Suprapubic skin (tissue), 4 donors: Measurements from ENCODE around the gene SF3B2. TPM values are rescaled to one million over a fixed set of nuclear protein-coding genes. Genes with fewer than 3 reads are reported as not detected.

Experiments
- DNase-seq, 2 donors: peaks; one replicate each; pipeline ENCODE4 v3.0.0-alpha.2; 2019; ENCODE audit warnings: low spot score in 2 of 2
- H3K27ac ChIP-seq: fragments of 200-600 bp; sonication (generic); one replicate; pipeline ENCODE4 v1.5.1; 2019
- H3K27me3 ChIP-seq: fragments of 200-600 bp; sonication (generic); one replicate; pipeline ENCODE4 v1.5.1; 2019
- H3K36me3 ChIP-seq: fragments of 200-600 bp; sonication (generic); one replicate; pipeline ENCODE4 v1.5.1; 2019
- H3K4me1 ChIP-seq: fragments of 200-600 bp; sonication (generic); one replicate; pipeline ENCODE4 v1.5.1; 2019
- H3K4me3 ChIP-seq: fragments of 200-600 bp; sonication (generic); one replicate; pipeline ENCODE4 v1.5.1; 2019; ENCODE audit warnings: mild to moderate bottlenecking
- H3K9me3 ChIP-seq: fragments of 200-600 bp; sonication (generic); one replicate; pipeline ENCODE4 v1.5.1; 2019
- CTCF ChIP-seq, 2 donors: fragments of 200-600 bp in 1 of 2; fragments of 450-650 bp in 1 of 2; sonication (generic) in 1 of 2; IDR thresholded peaks; one replicate each; pipeline ENCODE4 v1.5.1; 2016 to 2019; ENCODE audit warnings: antibody characterized with exemption in 2 of 2, mild to moderate bottlenecking in 1 of 2, moderate library complexity in 1 of 2
- EP300 ChIP-seq: sonication (generic); formaldehyde crosslinking; IDR thresholded peaks from one replicate; pipeline ENCODE4 v1.6.1; 2017; ENCODE audit warnings: antibody characterized with exemption
- POLR2A ChIP-seq, 2 donors: fragments of 450-650 bp; IDR thresholded peaks; one replicate each; pipeline ENCODE4 v1.6.1; 2017; ENCODE audit warnings: antibody characterized with exemption in 2 of 2, mild to moderate bottlenecking in 2 of 2, moderate library complexity in 2 of 2
- POLR2AphosphoS5 ChIP-seq, 3 donors: sonication (generic); formaldehyde crosslinking; IDR thresholded peaks; one replicate each; pipeline ENCODE4 v1.6.1; 2017; ENCODE audit warnings: antibody characterized with exemption in 3 of 3
- WGBS: methylation state at CpG from one replicate; pipeline ENCODE4 v1.1.5; 2018; 5-methylcytosine and 5-hydroxymethylcytosine counted together
- total RNA-seq, 4 donors: library from RNA; depleted of rRNA; stranded (reverse); fragments of >200 nt; gene quantifications; one replicate each; pipeline ENCODE4 v1.1.0, GENCODE V29; 2016

The SF3B2 gene
- total RNA-seq, 4 donors from 2014 or later: 117 to 175 (median 149) TPM

GRCh38 chr11:66052664-66052982 is 459 bp downstream of the SF3B2 start:
- no peak for DNase-seq
- Histone ChIP-seq H3K27ac (peak overlapping the region; percentile 88), H3K4me3 (peak overlapping the region; percentile 85), H3K36me3 (peaks cover 39% of the 10 kb centered on the region), H3K27me3 (peaks cover 20% of the 10 kb centered on the region), H3K4me1 (peaks cover 24% of the 10 kb centered on the region), H3K9me3 (no peaks in the 10 kb centered on the region)
- TF ChIP-seq POLR2A (IDR thresholded peaks at IDR 0.05): no peak
- TF ChIP-seq CTCF (IDR thresholded peaks at IDR 0.05): no peak
- no peak for TF ChIP-seq EP300
- no peak for TF ChIP-seq POLR2AphosphoS5 (IDR thresholded peaks at IDR 0.05)
- WGBS: 0% methylated on average over 7 of the region's 17 CpGs

GRCh38 chr11:66055021-66055420 is 2.9 kb downstream of the SF3B2 start:
- H3K4me1 ChIP-seq: peaks cover 24% of the 10 kb centered on the region
- peaks cover 63% of the 10 kb centered on the region for H3K36me3 ChIP-seq
- no peak overlapping the region for H3K27ac ChIP-seq
- no peak for DNase-seq
- WGBS: 90% methylated on average over 7 of the region's 7 CpGs
- H3K4me3 ChIP-seq: no peak overlapping the region
- no peaks in the 10 kb centered on the region for H3K9me3 ChIP-seq
- no peak for TF ChIP-seq CTCF (IDR thresholded peaks at IDR 0.05)
- TF ChIP-seq POLR2A (IDR thresholded peaks at IDR 0.05): no peak
- TF ChIP-seq EP300: no peak
- no peak for TF ChIP-seq POLR2AphosphoS5 (IDR thresholded peaks at IDR 0.05)
- no peaks in the 10 kb centered on the region for H3K27me3 ChIP-seq

- Histone ChIP-seq H3K27ac (no peak overlapping the region), H3K9me3 (no peaks in the 10 kb centered on the region), H3K27me3 (no peaks in the 10 kb centered on the region), H3K36me3 (peaks cover 78% of the 10 kb centered on the region), H3K4me3 (no peak overlapping the region), H3K4me1 (peaks cover 20% of the 10 kb centered on the region)
- TF ChIP-seq EP300: no peak
- TF ChIP-seq CTCF (IDR thresholded peaks at IDR 0.05): no peak
- TF ChIP-seq POLR2A (IDR thresholded peaks at IDR 0.05): no peak
- TF ChIP-seq POLR2AphosphoS5 (IDR thresholded peaks at IDR 0.05): no peak
- WGBS: 45% methylated on average over 6 of the region's 7 CpGs
- DNase-seq: no peak
These were observed 4.3 kb downstream of the SF3B2 start for GRCh38 chr11:66056501-66056900.

GRCh38 chr11:66059966-66060680 is 8.0 kb downstream of the SF3B2 start:
- Histone ChIP-seq H3K4me1 (no peaks in the 10 kb centered on the region), H3K4me3 (no peak overlapping the region), H3K9me3 (no peaks in the 10 kb centered on the region), H3K27me3 (no peaks in the 10 kb centered on the region), H3K27ac (no peak overlapping the region), H3K36me3 (peaks cover 100% of the 10 kb centered on the region)
- WGBS: 62% methylated on average over 8 of the region's 8 CpGs
- no peak for TF ChIP-seq CTCF (IDR thresholded peaks at IDR 0.05)
- no peak for TF ChIP-seq POLR2A (IDR thresholded peaks at IDR 0.05)
- TF ChIP-seq POLR2AphosphoS5 (IDR thresholded peaks at IDR 0.05): no peak
- no peak for TF ChIP-seq EP300
- no peak for DNase-seq

GRCh38 chr11:66061268-66061667 is 9.1 kb downstream of the SF3B2 start:
- no peak overlapping the region for H3K27ac ChIP-seq
- no peak overlapping the region for H3K4me3 ChIP-seq
- TF ChIP-seq POLR2AphosphoS5 (IDR thresholded peaks at IDR 0.05): no peak
- no peak for TF ChIP-seq EP300
- no peak for TF ChIP-seq CTCF (IDR thresholded peaks at IDR 0.05)
- no peak for TF ChIP-seq POLR2A (IDR thresholded peaks at IDR 0.05)
- H3K27me3 ChIP-seq: no peaks in the 10 kb centered on the region
- WGBS: 77% methylated on average over 6 of the region's 6 CpGs
- H3K9me3 ChIP-seq: no peaks in the 10 kb centered on the region
- peak; percentile 0 to 7 for DNase-seq
- peaks cover 99% of the 10 kb centered on the region for H3K36me3 ChIP-seq
- H3K4me1 ChIP-seq: no peaks in the 10 kb centered on the region
